Progenitor cell of endocrine pancreas (in vitro differentiated cells): ENCODE measurements around the gene TNRC6B. TPM values are rescaled to one million over a fixed set of nuclear protein-coding genes. Genes with fewer than 3 reads are reported as not detected.
"Not testable (repeated sequence)": the region's sequence is repeated elsewhere in the genome, so short reads cannot be mapped to it uniquely, and the experiment has no call there.

Source experiments
- DNase-seq: peaks from one replicate; pipeline ENCODE4 v3.0.0; 2021; ENCODE audit warnings: low spot score; ENCODE audit not compliant: unreplicated experiment
- H3K27ac Mint-ChIP-seq: 2 replicates; pipeline ENCODE4 v1.8.0; 2021; ENCODE audit warnings: mild to moderate bottlenecking, moderate library complexity, mixed read lengths
- H3K27me3 Mint-ChIP-seq: 2 replicates; pipeline ENCODE4 v1.8.0; 2021; ENCODE audit warnings: mixed read lengths
- H3K36me3 Mint-ChIP-seq: 2 replicates; pipeline ENCODE4 v1.8.0; 2022; ENCODE audit warnings: mixed read lengths; ENCODE audit not compliant: insufficient read depth
- H3K4me1 Mint-ChIP-seq: 2 replicates; pipeline ENCODE4 v1.8.0; 2021; ENCODE audit warnings: low read depth, mixed read lengths
- H3K4me3 Mint-ChIP-seq: 2 replicates; pipeline ENCODE4 v1.8.0; 2021; ENCODE audit warnings: low read depth, mild to moderate bottlenecking, moderate library complexity, mixed read lengths
- H3K9me3 Mint-ChIP-seq: 2 replicates; pipeline ENCODE4 v1.8.0; 2021; ENCODE audit warnings: low read depth, mixed read lengths
- total RNA-seq: library from RNA; stranded (reverse); gene quantifications from 2 replicates; pipeline ENCODE4 v1.2.1, GENCODE V29; 2021
- TF ChIP-seq, protein P1 (sequence below): fragments of 200-600 bp; sonication (generic); IDR thresholded peaks from one replicate; pipeline ENCODE4 v1.5.0; 2021; ENCODE audit warnings: antibody characterized with exemption, mild to moderate bottlenecking; ENCODE audit not compliant: unreplicated experiment

TNRC6B gene
- total RNA-seq, 1 donor from 2014 or later: 73.2 TPM

DNA sequence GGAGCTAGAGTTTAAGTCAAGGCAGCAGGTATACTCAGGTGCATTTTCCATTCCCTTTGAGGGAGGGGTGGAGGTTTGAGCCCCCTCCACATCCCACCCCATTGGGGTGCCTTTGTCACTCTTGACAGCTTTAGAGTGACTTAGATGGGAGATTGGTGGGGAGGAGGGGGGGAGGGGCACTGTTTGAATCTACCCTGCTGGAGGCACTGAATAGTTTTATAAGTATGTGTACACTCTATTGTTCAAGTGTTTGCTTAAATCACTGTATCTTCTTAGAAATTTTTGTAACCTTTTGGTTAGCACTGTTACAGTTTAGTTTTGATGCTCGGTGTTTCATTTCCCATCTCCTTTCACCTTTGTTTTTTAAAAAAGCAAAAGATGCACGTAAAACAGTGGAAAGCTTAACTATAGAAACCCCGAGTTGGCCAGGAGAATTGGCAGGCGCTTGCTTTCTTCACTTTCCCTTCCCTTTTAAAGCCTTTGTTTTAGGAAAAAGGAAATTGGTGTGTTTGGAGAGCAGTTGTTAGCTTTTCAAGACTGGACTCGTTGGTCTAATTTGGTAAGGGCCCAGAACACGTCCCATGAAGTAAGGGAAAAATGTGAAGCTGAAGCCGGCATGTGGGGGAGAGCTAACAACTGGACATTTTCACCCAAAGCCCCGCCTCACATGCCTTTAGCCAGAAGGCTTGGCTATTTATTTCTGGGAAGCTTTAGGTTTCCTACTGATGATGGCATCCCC, 42.8 kb downstream of the TNRC6B start:
- Mint-ChIP-seq H3K27ac (peak overlapping the region; percentile 82), H3K4me1 (peaks cover 35% of the 10 kb centered on the region), H3K9me3 (peaks cover 3% of the 10 kb centered on the region), H3K4me3 (no peak overlapping the region), H3K36me3 (peaks cover 15% of the 10 kb centered on the region), H3K27me3 (no peaks in the 10 kb centered on the region)
- TF ChIP-seq, protein P1, sequence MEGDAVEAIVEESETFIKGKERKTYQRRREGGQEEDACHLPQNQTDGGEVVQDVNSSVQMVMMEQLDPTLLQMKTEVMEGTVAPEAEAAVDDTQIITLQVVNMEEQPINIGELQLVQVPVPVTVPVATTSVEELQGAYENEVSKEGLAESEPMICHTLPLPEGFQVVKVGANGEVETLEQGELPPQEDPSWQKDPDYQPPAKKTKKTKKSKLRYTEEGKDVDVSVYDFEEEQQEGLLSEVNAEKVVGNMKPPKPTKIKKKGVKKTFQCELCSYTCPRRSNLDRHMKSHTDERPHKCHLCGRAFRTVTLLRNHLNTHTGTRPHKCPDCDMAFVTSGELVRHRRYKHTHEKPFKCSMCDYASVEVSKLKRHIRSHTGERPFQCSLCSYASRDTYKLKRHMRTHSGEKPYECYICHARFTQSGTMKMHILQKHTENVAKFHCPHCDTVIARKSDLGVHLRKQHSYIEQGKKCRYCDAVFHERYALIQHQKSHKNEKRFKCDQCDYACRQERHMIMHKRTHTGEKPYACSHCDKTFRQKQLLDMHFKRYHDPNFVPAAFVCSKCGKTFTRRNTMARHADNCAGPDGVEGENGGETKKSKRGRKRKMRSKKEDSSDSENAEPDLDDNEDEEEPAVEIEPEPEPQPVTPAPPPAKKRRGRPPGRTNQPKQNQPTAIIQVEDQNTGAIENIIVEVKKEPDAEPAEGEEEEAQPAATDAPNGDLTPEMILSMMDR: no peak
- no peak for DNase-seq

DNA sequence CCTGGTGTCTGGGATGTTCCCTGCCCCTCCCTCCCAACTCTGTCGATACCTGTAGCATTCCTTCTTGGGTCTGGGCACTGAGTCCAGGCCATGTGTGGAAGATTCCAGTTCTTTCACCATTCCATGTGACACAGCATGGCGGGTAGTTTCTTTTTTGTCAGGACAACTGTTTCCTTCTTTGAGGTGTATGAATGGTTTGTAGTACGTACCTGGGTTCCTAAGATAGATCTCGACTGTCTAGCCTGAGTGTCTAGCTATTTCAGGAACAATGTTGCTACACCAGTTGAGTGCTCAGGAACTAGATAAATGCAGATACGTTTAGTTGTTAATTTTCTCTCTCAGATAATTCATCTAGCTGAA, 43.3 kb downstream of the TNRC6B start:
- TF ChIP-seq, protein P1: no peak
- no peak overlapping the region for H3K4me3 Mint-ChIP-seq
- H3K27me3 Mint-ChIP-seq: no peaks in the 10 kb centered on the region
- peaks cover 3% of the 10 kb centered on the region for H3K9me3 Mint-ChIP-seq
- H3K4me1 Mint-ChIP-seq: peaks cover 39% of the 10 kb centered on the region
- H3K36me3 Mint-ChIP-seq: peaks cover 15% of the 10 kb centered on the region
- H3K27ac Mint-ChIP-seq: no peak overlapping the region
- DNase-seq: no peak

DNA sequence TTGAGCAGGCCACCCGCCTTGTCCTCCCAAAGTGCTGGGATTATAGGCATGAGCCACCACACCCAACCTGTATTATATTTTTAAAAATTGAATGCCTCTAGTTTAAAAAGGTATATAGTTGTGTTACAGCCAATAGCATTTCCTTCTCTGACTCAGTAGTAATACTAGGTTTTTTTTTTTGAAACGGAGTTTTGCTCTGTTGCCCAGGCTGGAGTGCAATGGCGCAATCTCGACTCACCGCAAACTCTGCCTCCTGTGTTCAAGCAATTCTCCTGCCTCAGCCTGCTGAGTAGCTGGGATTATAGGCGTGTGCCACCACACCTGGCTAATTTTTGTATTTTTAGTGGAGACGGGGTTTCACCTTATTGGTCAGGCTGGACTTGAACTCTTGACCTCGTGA, 45.3 kb downstream of the TNRC6B start:
- H3K27me3 Mint-ChIP-seq, DNase-seq, H3K9me3 Mint-ChIP-seq, H3K27ac Mint-ChIP-seq, H3K4me3 Mint-ChIP-seq: not testable (repeated sequence)
- Mint-ChIP-seq H3K36me3 (peaks cover 15% of the 10 kb centered on the region), H3K4me1 (peaks cover 46% of the 10 kb centered on the region)

DNA sequence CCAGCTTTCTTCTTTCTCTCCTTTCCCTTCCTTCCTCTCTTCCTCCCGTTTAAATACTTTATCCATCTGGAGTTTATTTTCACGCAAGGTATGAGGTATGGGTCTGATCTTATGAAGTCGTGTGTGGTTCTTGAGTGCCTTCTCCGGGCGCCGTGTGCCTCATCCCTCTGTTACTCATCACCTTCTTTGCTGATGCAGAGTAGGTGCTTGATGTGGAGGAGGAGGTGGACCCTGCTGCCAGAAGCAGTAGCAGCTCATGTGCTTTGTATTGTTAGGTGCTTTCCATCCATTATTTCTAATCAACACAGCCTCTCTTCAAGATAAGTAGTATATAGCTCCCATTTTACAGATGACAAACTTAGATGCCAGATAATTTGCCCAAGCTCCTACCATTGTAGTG, 47.0 kb downstream of the TNRC6B start:
- Mint-ChIP-seq H3K36me3 (peaks cover 5% of the 10 kb centered on the region), H3K9me3 (peaks cover 1% of the 10 kb centered on the region), H3K4me3 (no peak overlapping the region), H3K27me3 (no peaks in the 10 kb centered on the region), H3K4me1 (peaks cover 32% of the 10 kb centered on the region), H3K27ac (peak overlapping the region; percentile 35)
- TF ChIP-seq, protein P1: no peak
- no peak for DNase-seq

DNA sequence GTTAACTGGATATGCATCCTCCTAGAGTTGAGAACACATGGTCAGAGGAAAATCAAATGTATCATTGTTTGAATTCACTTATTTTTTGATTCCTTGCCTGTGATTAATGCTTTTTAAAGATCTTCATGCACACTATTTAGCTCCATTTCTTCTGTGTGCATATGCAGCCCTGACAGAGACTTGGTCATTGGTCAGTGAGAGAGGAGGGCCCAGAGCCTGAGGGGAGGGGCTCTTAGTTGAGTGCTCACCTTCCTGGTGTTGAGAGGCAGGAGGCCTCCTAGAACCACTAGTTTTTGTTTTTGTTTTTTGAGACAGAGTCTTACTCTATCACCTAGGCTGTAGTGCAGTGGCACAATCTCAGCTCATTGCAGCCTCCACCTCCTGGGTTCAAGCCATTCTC, 48.9 kb downstream of the TNRC6B start:
- no peaks in the 10 kb centered on the region for H3K9me3 Mint-ChIP-seq
- no peak for DNase-seq
- no peaks in the 10 kb centered on the region for H3K27me3 Mint-ChIP-seq
- no peak overlapping the region for H3K4me3 Mint-ChIP-seq
- H3K27ac Mint-ChIP-seq: peak overlapping the region; percentile 21
- TF ChIP-seq, protein P1: no peak
- H3K36me3 Mint-ChIP-seq: peaks cover 4% of the 10 kb centered on the region
- peaks cover 22% of the 10 kb centered on the region for H3K4me1 Mint-ChIP-seq
